Endothelial cell of umbilical vein (primary cell): ENCODE data around the gene MTMR11. TPM values are rescaled to one million over a fixed set of nuclear protein-coding genes. Genes with fewer than 3 reads are reported as not detected.

Experiments
- BruUV-seq: library from RNA; stranded (reverse); fragments of 400-500 nt; replicated peaks from 2 replicates; lab custom pipeline; 2021; lab: Mats Ljungman, UMichigan
- CTCF ChIA-PET: fragments of 300-600, 350-600 bp; sonication (Branson Sonifier 250); formaldehyde crosslinking; loops from one replicate; lab custom pipeline; 2021; ENCODE audit warnings: antibody characterized with exemption, inconsistent platforms; lab: Charles Lee
- POLR2A ChIA-PET: fragments of 300-600, 350-600 bp; sonication (Branson Sonifier 250); formaldehyde crosslinking; loops from one replicate; lab custom pipeline; 2021; ENCODE audit warnings: antibody characterized with exemption, inconsistent platforms; lab: Charles Lee
- DNase-seq: peaks from one replicate; pipeline ENCODE4 v3.0.0-alpha.2; 2011; ENCODE audit warnings: low read depth, low spot score
- FAIRE-seq: peaks from 2 replicates; lab custom pipeline; 2011; peaks lifted over from hg19 to GRCh38; lab: Jason Lieb, UNC
- H2AFZ ChIP-seq: 2 replicates; pipeline ENCODE4 v1.6.0; 2012; ENCODE audit warnings: low read depth, low read length, control low read depth, inconsistent platforms
- H3K27ac ChIP-seq: 2 replicates; pipeline ENCODE4 v1.5.1; 2011; ENCODE audit warnings: low read depth, mild to moderate bottlenecking, control low read depth, low read length, moderate library complexity; ENCODE audit not compliant: insufficient read depth
- H3K27me3 ChIP-seq, 2 experiments: 2 replicates each; pipeline versions ENCODE4 v1.6.0 to v1.6.1; 2011; ENCODE audit warnings: low read length in 2 of 2, mixed read lengths in 1 of 2; ENCODE audit not compliant: control insufficient read depth in 2 of 2, insufficient read depth in 2 of 2
- H3K36me3 ChIP-seq, 2 experiments: 2 replicates in 1 of 2; 3 replicates in 1 of 2; pipeline ENCODE4 v1.5.1; 2011; ENCODE audit warnings: low read length in 2 of 2, mild to moderate bottlenecking in 1 of 2, moderate library complexity in 1 of 2; ENCODE audit not compliant: control insufficient read depth in 2 of 2, insufficient read depth in 2 of 2; ENCODE audit errors: extremely low read depth in 1 of 2
- H3K4me1 ChIP-seq: 3 replicates; pipeline ENCODE4 v1.5.1; 2011; ENCODE audit warnings: mild to moderate bottlenecking, low read length; ENCODE audit not compliant: control insufficient read depth, insufficient read depth; ENCODE audit errors: extremely low read depth
- H3K4me2 ChIP-seq: 2 replicates; pipeline ENCODE4 v1.6.1; 2011; ENCODE audit warnings: low read length, control low read depth, mixed read lengths; ENCODE audit not compliant: insufficient read depth
- H3K4me3 ChIP-seq, 3 experiments: fragments of 200-600 bp in 1 of 3; sonication (generic), shearing (Covaris generic) in 1 of 3; replicated peaks in 1 of 3; 2 replicates each; pipeline ENCODE4 v1.5.1; 2011 to 2016; ENCODE audit warnings: control low read depth in 3 of 3, low read length in 3 of 3, mild to moderate bottlenecking in 2 of 3, inconsistent platforms in 1 of 3, low read depth in 1 of 3, moderate library complexity in 1 of 3; ENCODE audit not compliant: insufficient read depth in 1 of 3
- H3K79me2 ChIP-seq: 2 replicates; pipeline ENCODE4 v1.6.0; 2012; ENCODE audit warnings: low read length, inconsistent platforms; ENCODE audit not compliant: control insufficient read depth, insufficient read depth
- H3K9ac ChIP-seq: replicated peaks from 2 replicates; pipeline ENCODE3; 2011; ENCODE audit warnings: low read length, control low read depth; ENCODE audit not compliant: insufficient read depth; ENCODE audit errors: extremely low read depth
- H3K9me1 ChIP-seq: replicated peaks from 3 replicates; pipeline ENCODE4 v1.6.0; 2011; ENCODE audit warnings: mild to moderate bottlenecking, low read length; ENCODE audit not compliant: control insufficient read depth, insufficient read depth; ENCODE audit errors: extremely low read depth
- H3K9me3 ChIP-seq: replicated peaks from 2 replicates; pipeline ENCODE4 v1.5.1; 2012; ENCODE audit warnings: low read length, inconsistent platforms; ENCODE audit not compliant: control insufficient read depth, insufficient read depth
- H4K20me1 ChIP-seq: replicated peaks from 2 replicates; pipeline ENCODE3; 2011; ENCODE audit warnings: mild to moderate bottlenecking, low read length; ENCODE audit not compliant: control insufficient read depth, insufficient read depth; ENCODE audit errors: extremely low read depth
- FOS ChIP-seq: IDR thresholded peaks from 2 replicates; pipeline ENCODE4 v1.6.1; 2011; ENCODE audit warnings: mild to moderate bottlenecking, low read length, moderate library complexity, borderline replicate concordance; ENCODE audit not compliant: insufficient read depth
- JUN ChIP-seq: IDR thresholded peaks from 2 replicates; pipeline ENCODE4 v1.6.1; 2011; ENCODE audit warnings: borderline replicate concordance, low read depth; ENCODE audit not compliant: insufficient read length, insufficient read depth
- MYC ChIP-seq: IDR thresholded peaks from one replicate; pipeline ENCODE4 v1.6.1; 2011; ENCODE audit warnings: mild to moderate bottlenecking, low read depth, low read length
- POLR2A ChIP-seq: IDR thresholded peaks from 2 replicates; pipeline ENCODE4 v1.6.1; 2012; ENCODE audit warnings: low read depth, mild to moderate bottlenecking, control low read depth, low read length
- POLR2AphosphoS5 ChIP-seq: IDR thresholded peaks from 2 replicates; pipeline ENCODE4 v1.6.1; 2012; ENCODE audit warnings: low read depth, mild to moderate bottlenecking, control low read depth, low read length, moderate library complexity; ENCODE audit not compliant: insufficient read depth
- dilution Hi-C: fragments of 300-500 bp; cut with MboI; formaldehyde crosslinking; loops from one replicate; pipeline ENCODE4 v1.15.0; 2019; ENCODE audit warnings: low sequenced_read_pairs; ENCODE audit not compliant: extremely low pct_ligation_motif_present
- intact Hi-C: fragments of 100-400 bp; cut with micrococcal nuclease; formaldehyde crosslinking; loops from one replicate; pipeline ENCODE4 v1.10.0; 2022
- polyA plus RNA-seq, 4 experiments: library from polyadenylated mRNA; depleted of rRNA in 3 of 4; stranded (reverse) in 3 of 4; unstranded in 1 of 4; fragments of >200 nt; gene quantifications; 2 replicates each; pipeline versions ENCODE4 v1.2.1 to v1.2.3, GENCODE V29; 2011 to 2012; ENCODE audit warnings: missing spikeins in 1 of 4
- total RNA-seq: library from RNA; stranded (reverse); gene quantifications from 2 replicates; pipeline ENCODE4 v1.2.3, GENCODE V29; 2021
- TF ChIP-seq, protein P1 (sequence below): IDR thresholded peaks from 2 replicates; pipeline ENCODE4 v1.6.1; 2011; ENCODE audit not compliant: insufficient read depth, insufficient read length
- TF ChIP-seq, protein P2 (sequence below), 2 donors: IDR thresholded peaks; 1 replicate in 1 of 2; 2 replicates in 1 of 2; pipeline ENCODE4 v1.5.1; 2011; ENCODE audit warnings: low read length in 2 of 2, mild to moderate bottlenecking in 2 of 2, moderate library complexity in 2 of 2, control low read depth in 1 of 2, inconsistent platforms in 1 of 2, low read depth in 1 of 2; ENCODE audit not compliant: insufficient read depth in 1 of 2; ENCODE audit errors: extremely low read depth in 1 of 2

The MTMR11 gene
- total and polyA plus RNA-seq, 2 donors (not counting 3 experiments of a cell fraction or from before 2014, with no cell fraction given), result 7.8 to 14.4 TPM

DNA sequence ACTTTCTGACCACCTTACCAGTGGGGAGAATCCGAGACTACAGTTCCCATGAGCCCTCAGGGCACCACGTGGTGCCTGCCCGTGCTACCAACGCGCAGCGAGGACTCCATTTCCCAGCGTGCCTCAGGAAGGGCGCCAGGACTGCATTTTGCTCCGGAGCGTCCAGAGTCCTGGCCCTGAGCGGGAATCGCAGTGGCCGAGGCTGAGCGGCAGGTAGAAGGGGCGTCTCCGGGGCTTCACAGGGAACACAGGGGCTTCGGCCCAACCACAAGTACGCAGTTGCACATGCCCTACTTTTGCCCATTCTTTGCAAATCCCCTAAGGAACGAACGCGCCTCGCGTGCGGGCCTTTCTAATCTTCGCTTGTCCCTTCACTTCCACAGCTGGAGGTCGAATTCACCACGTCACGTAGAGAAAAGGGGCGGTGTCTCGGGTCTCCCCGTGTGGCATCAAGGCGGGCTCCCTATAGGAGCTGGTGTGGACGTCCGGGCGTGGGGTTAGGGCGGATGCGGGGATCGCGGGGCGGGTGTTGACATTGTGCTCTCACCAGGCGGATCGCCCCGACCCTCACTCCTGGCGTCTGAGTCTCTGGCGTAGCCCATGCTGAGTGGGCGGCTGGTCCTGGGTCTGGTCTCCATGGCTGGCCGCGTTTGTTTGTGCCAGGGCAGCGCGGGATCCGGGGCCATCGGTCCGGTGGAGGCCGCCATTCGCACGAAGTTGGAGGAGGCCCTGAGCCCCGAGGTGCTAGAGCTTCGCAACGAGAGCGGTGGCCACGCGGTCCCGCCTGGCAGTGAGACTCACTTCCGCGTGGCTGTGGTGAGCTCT is 37.0 kb downstream of the MTMR11 start, which contains the start of gene BOLA1:
TSS of gene BOLA1 (plus strand) at position 109 of the 825 bp plus-strand sequence. CDS start at position 601, 492 bp downstream.
- BruUV-seq, result no TSS peak
- Histone ChIP-seq H3K4me2 (peak within 1 kb of the TSS; percentile 19), H3K27me3 (no peaks in the 10 kb centered on the region), H3K27ac (peak within 1 kb of the TSS; percentile 12), H3K79me2 (no peaks in the 10 kb centered on the region), H3K4me3 (peak within 1 kb of the TSS in 2 of 3 experiments; percentile 12 to 55), H3K36me3 (no peaks in the 10 kb centered on the region), H2AFZ (peak within 1 kb of the TSS; percentile 71), H3K9me1 (no peaks in the 10 kb centered on the region), H3K9me3 (no peaks in the 10 kb centered on the region), H3K4me1 (peaks cover 5% of the 10 kb centered on the region), H3K9ac (peak within 1 kb of the TSS; percentile 7), H4K20me1 (no peaks in the 10 kb centered on the region)
- no peak for TF ChIP-seq JUN
- TF ChIP-seq POLR2AphosphoS5, result peak; percentile 76
- TF ChIP-seq, protein P1, sequence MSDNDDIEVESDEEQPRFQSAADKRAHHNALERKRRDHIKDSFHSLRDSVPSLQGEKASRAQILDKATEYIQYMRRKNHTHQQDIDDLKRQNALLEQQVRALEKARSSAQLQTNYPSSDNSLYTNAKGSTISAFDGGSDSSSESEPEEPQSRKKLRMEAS, result peak; percentile 99
- peak; percentile 72 for TF ChIP-seq POLR2A
- TF ChIP-seq, protein P2, sequence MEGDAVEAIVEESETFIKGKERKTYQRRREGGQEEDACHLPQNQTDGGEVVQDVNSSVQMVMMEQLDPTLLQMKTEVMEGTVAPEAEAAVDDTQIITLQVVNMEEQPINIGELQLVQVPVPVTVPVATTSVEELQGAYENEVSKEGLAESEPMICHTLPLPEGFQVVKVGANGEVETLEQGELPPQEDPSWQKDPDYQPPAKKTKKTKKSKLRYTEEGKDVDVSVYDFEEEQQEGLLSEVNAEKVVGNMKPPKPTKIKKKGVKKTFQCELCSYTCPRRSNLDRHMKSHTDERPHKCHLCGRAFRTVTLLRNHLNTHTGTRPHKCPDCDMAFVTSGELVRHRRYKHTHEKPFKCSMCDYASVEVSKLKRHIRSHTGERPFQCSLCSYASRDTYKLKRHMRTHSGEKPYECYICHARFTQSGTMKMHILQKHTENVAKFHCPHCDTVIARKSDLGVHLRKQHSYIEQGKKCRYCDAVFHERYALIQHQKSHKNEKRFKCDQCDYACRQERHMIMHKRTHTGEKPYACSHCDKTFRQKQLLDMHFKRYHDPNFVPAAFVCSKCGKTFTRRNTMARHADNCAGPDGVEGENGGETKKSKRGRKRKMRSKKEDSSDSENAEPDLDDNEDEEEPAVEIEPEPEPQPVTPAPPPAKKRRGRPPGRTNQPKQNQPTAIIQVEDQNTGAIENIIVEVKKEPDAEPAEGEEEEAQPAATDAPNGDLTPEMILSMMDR (IDR thresholded peaks at IDR 0.05; ENCODE audit: extremely low read depth in 1 of 2, insufficient read depth in 1 of 2, low read depth in 1 of 2, low read length in 2 of 2), result no peak
- TF ChIP-seq FOS, result no peak
- peak; percentile 71 for TF ChIP-seq MYC
- intact Hi-C loops, result loop anchor here (1.0 kb wide), 2 partner anchors 11 to 314 kb away; no protein-coding TSS in a partner anchor
- ChIA-PET CTCF (interaction anchor here (0.6 to 1.1 kb wide), 3 partner anchors 12 to 287 kb away, joined by 3 to 6 read pairs (median 3); a partner anchor contains a TSS), POLR2A (interaction anchor here (1.4 kb wide), 1 partner anchor 12 kb away, joined by 13 read pairs; a partner anchor contains a TSS)
- dilution Hi-C loops, result loop anchor here (25.0 kb wide), 1 partner anchor 138 kb away; no protein-coding TSS in a partner anchor
- DNase-seq (peak; percentile 92), FAIRE-seq (peak; percentile 93)
